Panc1 (cell line): ENCODE data around the gene CDK2. TPM values are rescaled to one million over a fixed set of nuclear protein-coding genes. Genes with fewer than 3 reads are reported as not detected.
"Not testable (repeated sequence)": the region's sequence is repeated elsewhere in the genome, so short reads cannot be mapped to it uniquely, and the experiment has no call there.

ENCODE experiments used
- ATAC-seq: fragments of 200-7000 bp; cut with Tn5 transposase; 2 replicates; pipeline ENCODE4 v1.9.1; 2020; ENCODE audit warnings: mild to moderate bottlenecking, moderate library complexity
- Bru-seq: library from RNA; stranded (reverse); fragments of 400-500 nt; gene quantifications from one replicate; lab custom pipeline; 2021; lab: Mats Ljungman, UMichigan
- BruChase-seq, 2 experiments: library from RNA; stranded (reverse); fragments of 400-500 nt; gene quantifications; one replicate each; lab custom pipeline; 2021; lab: Mats Ljungman, UMichigan
- BruUV-seq: library from RNA; stranded (reverse); fragments of 400-500 nt; replicated peaks from 2 replicates; lab custom pipeline; 2021; lab: Mats Ljungman, UMichigan
- CTCF ChIA-PET: fragments of 300-600 bp; sonication (Branson Sonifier 250); formaldehyde crosslinking; loops from one replicate; lab custom pipeline; 2022; ENCODE audit warnings: antibody characterized with exemption; lab: Charles Lee
- POLR2A ChIA-PET: fragments of 300-600 bp; sonication (Branson Sonifier 250); formaldehyde crosslinking; loops from one replicate; lab custom pipeline; 2022; ENCODE audit warnings: antibody characterized with exemption; lab: Charles Lee
- DNase-seq: peaks from one replicate; pipeline ENCODE4 v3.0.0-alpha.2; 2010; ENCODE audit warnings: low read depth, low spot score
- H3K27ac ChIP-seq: 2 replicates; pipeline ENCODE4 v1.5.1; 2011; ENCODE audit warnings: mild to moderate bottlenecking, low read length, inconsistent platforms
- H3K27me3 ChIP-seq: fragments of 200-500 bp; sonication (Bioruptor generic); 2 replicates; pipeline ENCODE4 v1.6.0; 2014; ENCODE audit warnings: low read length, inconsistent platforms; ENCODE audit not compliant: control insufficient read depth, insufficient read depth
- H3K36me3 ChIP-seq: fragments of 200-500 bp; sonication (Bioruptor generic); 2 replicates; pipeline ENCODE4 v1.5.1; 2014; ENCODE audit warnings: inconsistent platforms, mild to moderate bottlenecking, low read length, moderate library complexity; ENCODE audit not compliant: control insufficient read depth, insufficient read depth
- H3K4me1 ChIP-seq: 2 replicates; pipeline ENCODE4 v1.5.1; 2011; ENCODE audit warnings: inconsistent platforms, mild to moderate bottlenecking, low read length, moderate library complexity; ENCODE audit not compliant: control insufficient read depth, insufficient read depth
- H3K4me3 ChIP-seq, 2 experiments: 2 replicates each; pipeline ENCODE4 v1.5.1; 2011 to 2012; ENCODE audit warnings: low read depth in 2 of 2, low read length in 2 of 2, mild to moderate bottlenecking in 2 of 2, inconsistent platforms in 1 of 2, moderate library complexity in 1 of 2
- H3K9me3 ChIP-seq: fragments of 200-500 bp; sonication (Bioruptor generic); 2 replicates; pipeline ENCODE4 v1.5.1; 2014; ENCODE audit warnings: low read depth, mild to moderate bottlenecking, inconsistent platforms, low read length, moderate library complexity; ENCODE audit not compliant: control insufficient read depth, insufficient read depth
- POLR2AphosphoS5 ChIP-seq: IDR thresholded peaks from 2 replicates; pipeline ENCODE4 v1.6.1; 2012; ENCODE audit warnings: mild to moderate bottlenecking, low read depth, low read length, moderate library complexity
- REST ChIP-seq, 2 experiments: IDR thresholded peaks; 2 replicates each; pipeline ENCODE4 v1.6.1; 2011 to 2012; ENCODE audit warnings: low read depth in 2 of 2, control low read depth in 1 of 2, low read length in 1 of 2, mild to moderate bottlenecking in 1 of 2, moderate library complexity in 1 of 2; ENCODE audit not compliant: insufficient read depth in 1 of 2
- SIN3A ChIP-seq: IDR thresholded peaks from 2 replicates; pipeline ENCODE4 v1.6.1; 2012; ENCODE audit warnings: low read depth, mild to moderate bottlenecking, low read length, moderate library complexity, borderline replicate concordance; ENCODE audit not compliant: insufficient read depth
- TCF7L2 ChIP-seq: IDR thresholded peaks from 2 replicates; pipeline ENCODE4 v1.6.1; 2011; ENCODE audit warnings: mild to moderate bottlenecking, low read depth, low read length, inconsistent platforms
- in situ Hi-C: cut with HindIII; loops from 2 replicates; pipeline ENCODE4 v1.10.0; 2016; ENCODE audit warnings: low sequenced_read_pairs, low pct_unique_long_range_greater_than_20kb
- intact Hi-C: fragments of 100-400 bp; cut with micrococcal nuclease; formaldehyde crosslinking; loops from one replicate; pipeline ENCODE4 v1.10.0; 2022; ENCODE audit not compliant: unreplicated experiment
- long read RNA-seq: library from polyadenylated mRNA; unstranded; transcript quantifications from one replicate; pipeline ENCODE4 v2.0.0, GENCODE V29; 2021; ENCODE audit not compliant: unreplicated experiment
- polyA plus RNA-seq: library from polyadenylated mRNA; unstranded; fragments of >200 nt; gene quantifications from one replicate; pipeline ENCODE4 v1.2.1, GENCODE V29; 2012; ENCODE audit warnings: missing spikeins; ENCODE audit not compliant: insufficient read length
- total RNA-seq: library from RNA; stranded (reverse); gene quantifications from one replicate; pipeline ENCODE4 v1.2.1, GENCODE V29; 2021; ENCODE audit not compliant: unreplicated experiment
- TF ChIP-seq, protein P1 (sequence below): fragments of 450-650 bp; IDR thresholded peaks from 2 replicates; pipeline ENCODE4 v1.5.1; 2017; ENCODE audit warnings: mild to moderate bottlenecking

Gene CDK2
- total RNA-seq = 72.9 TPM
- polyA plus RNA-seq = 50.6 TPM
- percentile 82 among the genes with signal in this experiment for Bru-seq, nascent RNA
- BruChase-seq, experiment 1, labeled RNA remaining after a 2-hour chase = percentile 95 among the genes with signal in this experiment
- percentile 98 among the genes with signal in this experiment for BruChase-seq, experiment 2, labeled RNA remaining after a 6-hour chase
- long read RNA-seq, transcript CDK2-201 (7 exons, 2,296 nt) = major isoform, 102 of 137 reads
- long read RNA-seq, transcript CDK2-202 (6 exons, 1,260 nt) = minor isoform, 9 of 137 reads
- long read RNA-seq, partial matches to known transcripts = 9 of 137 reads
- long read RNA-seq, other reads (novel, unspliced or antisense) = 10 of 137 reads

- POLR2A ChIA-PET = no interaction called here
- in situ Hi-C loops = no loop called here
Observed at GRCh38 chr12:55966408-55967281, at the start of gene CDK2. Gene CDK2 (plus strand): TSS chr12:55966830. CDS start chr12:55967009, 179 bp downstream.

GRCh38 chr12:55919032-55919431 lies 47.6 kb upstream of the CDK2 start:
- H3K9me3 ChIP-seq, BruUV-seq, H3K36me3 ChIP-seq, H3K27ac ChIP-seq, POLR2A ChIA-PET, in situ Hi-C loops, H3K4me3 ChIP-seq, H3K27me3 ChIP-seq, intact Hi-C loops, H3K4me1 ChIP-seq: not testable (repeated sequence)
- peak; percentile 59 for DNase-seq
- CTCF ChIA-PET = interaction anchor here (0.6 kb wide), 1 partner anchor 1945 kb away, joined by 3 read pairs; no protein-coding TSS in a partner anchor
- peak; percentile 81; the same call in 1 of the 2 replicates for ATAC-seq

More at GRCh38 chr12:55966408-55967281, at the start of gene CDK2:
- ATAC-seq (peak; percentile 98), DNase-seq (no peak)
- TF ChIP-seq SIN3A (peak; percentile 77; the same call in 1 of the 2 replicates), REST (IDR thresholded peaks at IDR 0.05; ENCODE audit: insufficient read depth in 1 of 2, low read depth in 2 of 2, low read length in 1 of 2) (no peak), TCF7L2 (0 out of 2 replicates have a peak, but pooled peaks have one; percentile 32), POLR2AphosphoS5 (peak; percentile 62)
- Histone ChIP-seq H3K4me3 (peak within 1 kb of the TSS; percentile 92 to 98), H3K27me3 (no peaks in the 10 kb centered on the region), H3K36me3 (peaks cover 9% of the 10 kb centered on the region), H3K9me3 (no peaks in the 10 kb centered on the region), H3K27ac (peak within 1 kb of the TSS; percentile 93), H3K4me1 (peaks cover 15% of the 10 kb centered on the region)
- intact Hi-C loops = no loop called here
- CTCF ChIA-PET = interaction anchor here (0.6 kb wide), 2 partner anchors 26 to 121 kb away, joined by 5 read pairs; no protein-coding TSS in a partner anchor
- TSS peak; percentile 90 for BruUV-seq

DNA sequence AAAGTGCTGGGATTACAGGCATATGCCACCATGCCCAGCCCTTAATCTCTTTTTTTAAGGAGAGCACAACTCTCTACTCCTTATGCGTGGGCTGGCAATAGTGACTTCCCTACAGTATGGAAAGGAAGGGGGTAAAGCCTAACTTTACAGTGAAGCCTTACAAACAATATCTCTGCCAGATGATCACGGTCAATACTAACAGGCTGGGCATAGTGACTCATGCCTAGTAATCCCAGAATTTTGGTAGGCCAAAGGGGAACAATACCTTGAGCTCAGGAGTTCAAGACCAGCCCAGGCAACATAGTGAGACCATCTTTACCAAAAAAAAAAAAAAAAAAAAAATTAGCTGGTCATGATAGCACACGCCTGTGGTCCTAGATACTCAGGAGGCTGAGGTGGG lies 44.5 kb upstream of the CDK2 start:
- H3K27ac ChIP-seq = no peak overlapping the region
- BruUV-seq = no TSS peak
- no peak for ATAC-seq
- CTCF ChIA-PET = interaction anchor here (0.7 kb wide), 1 partner anchor 15 kb away, joined by 4 read pairs; no protein-coding TSS in a partner anchor
- H3K27me3 ChIP-seq = no peaks in the 10 kb centered on the region
- H3K36me3 ChIP-seq = peaks cover 4% of the 10 kb centered on the region; the same call in 1 of the 2 replicates
- in situ Hi-C loops (no loop called here), intact Hi-C loops (no loop called here)
- no peak overlapping the region for H3K4me3 ChIP-seq
- POLR2A ChIA-PET = no interaction called here
- H3K4me1 ChIP-seq = peaks cover 6% of the 10 kb centered on the region
- no peak for DNase-seq
- TF ChIP-seq TCF7L2 (no peak), SIN3A (no peak), POLR2AphosphoS5 (no peak), REST (IDR thresholded peaks at IDR 0.05; ENCODE audit: insufficient read depth in 1 of 2, low read depth in 2 of 2, low read length in 1 of 2) (no peak)
- TF ChIP-seq, protein P1, sequence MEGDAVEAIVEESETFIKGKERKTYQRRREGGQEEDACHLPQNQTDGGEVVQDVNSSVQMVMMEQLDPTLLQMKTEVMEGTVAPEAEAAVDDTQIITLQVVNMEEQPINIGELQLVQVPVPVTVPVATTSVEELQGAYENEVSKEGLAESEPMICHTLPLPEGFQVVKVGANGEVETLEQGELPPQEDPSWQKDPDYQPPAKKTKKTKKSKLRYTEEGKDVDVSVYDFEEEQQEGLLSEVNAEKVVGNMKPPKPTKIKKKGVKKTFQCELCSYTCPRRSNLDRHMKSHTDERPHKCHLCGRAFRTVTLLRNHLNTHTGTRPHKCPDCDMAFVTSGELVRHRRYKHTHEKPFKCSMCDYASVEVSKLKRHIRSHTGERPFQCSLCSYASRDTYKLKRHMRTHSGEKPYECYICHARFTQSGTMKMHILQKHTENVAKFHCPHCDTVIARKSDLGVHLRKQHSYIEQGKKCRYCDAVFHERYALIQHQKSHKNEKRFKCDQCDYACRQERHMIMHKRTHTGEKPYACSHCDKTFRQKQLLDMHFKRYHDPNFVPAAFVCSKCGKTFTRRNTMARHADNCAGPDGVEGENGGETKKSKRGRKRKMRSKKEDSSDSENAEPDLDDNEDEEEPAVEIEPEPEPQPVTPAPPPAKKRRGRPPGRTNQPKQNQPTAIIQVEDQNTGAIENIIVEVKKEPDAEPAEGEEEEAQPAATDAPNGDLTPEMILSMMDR = no peak
- H3K9me3 ChIP-seq = no peaks in the 10 kb centered on the region
